Measurements from ENCODE around the gene HTRA3.
A peak's percentile ranks its signal among the peaks of the same experiment; 100 is the strongest.

Gene HTRA3

DNA sequence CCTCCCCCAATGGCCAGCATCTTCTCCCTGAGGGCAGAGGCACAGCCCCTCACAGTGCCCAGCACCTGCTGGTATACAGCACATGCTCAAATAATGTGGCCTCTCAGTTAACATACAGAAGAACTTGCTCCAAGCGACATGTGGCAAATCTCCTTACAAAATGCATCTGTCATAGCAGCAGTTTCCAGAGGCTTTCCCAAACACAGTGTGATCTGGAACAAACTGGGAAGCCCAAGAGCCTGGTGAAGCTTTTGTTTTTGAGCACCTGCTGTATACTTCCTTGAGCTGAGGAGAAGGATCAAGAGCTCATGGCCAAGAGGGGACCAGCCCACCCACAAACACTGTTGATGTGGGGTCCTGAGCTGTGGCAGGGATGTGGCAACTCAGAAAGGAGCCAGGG is 34.8 kb upstream of the HTRA3 start:
- no peak for DNase-seq (ENCODE audit: low read depth in 2 of 2)

DNA sequence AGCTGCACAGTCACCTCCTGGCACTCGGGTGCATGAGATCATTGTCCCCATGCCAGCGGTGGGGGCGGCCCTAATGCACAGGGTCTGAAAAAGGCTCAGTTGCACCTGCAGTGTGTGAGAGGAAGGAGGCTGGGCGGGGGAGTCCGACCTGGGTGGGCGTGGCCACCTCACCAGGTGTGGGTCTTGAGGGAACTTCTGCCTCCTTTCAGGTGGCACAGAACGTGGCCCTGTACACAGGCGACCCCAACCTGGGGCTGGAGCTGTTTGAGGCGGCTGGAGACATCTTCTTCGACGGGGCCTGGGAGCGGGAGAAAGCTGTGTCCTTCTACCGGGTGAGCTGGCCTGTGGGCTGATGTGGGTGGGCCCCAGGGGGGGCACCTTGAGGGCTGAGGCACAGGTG is 34.3 kb upstream of the HTRA3 start:
- no peak for DNase-seq (ENCODE audit: low read depth in 2 of 2)

DNA sequence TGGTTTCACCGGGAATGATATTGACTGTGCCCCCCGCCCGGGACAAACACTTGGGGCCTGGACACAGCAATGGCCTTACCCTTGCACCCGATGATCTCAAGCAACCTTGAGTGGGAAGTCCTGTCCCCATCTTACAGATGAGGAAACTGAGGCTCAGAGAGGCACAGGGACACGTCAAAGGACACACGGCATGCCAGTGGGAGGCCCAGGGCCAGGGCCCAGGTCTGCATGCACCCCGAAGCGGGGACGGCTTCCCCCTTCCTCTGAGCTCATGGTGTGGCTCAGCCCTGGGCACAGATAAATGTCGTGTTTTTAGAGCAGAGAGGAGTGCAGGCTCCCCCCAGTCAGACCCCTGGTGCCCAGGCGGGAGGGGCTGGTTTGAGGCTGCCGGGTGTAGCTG is 33.9 kb upstream of the HTRA3 start:
- DNase-seq (ENCODE audit: low read depth in 2 of 2) = no peak

DNA sequence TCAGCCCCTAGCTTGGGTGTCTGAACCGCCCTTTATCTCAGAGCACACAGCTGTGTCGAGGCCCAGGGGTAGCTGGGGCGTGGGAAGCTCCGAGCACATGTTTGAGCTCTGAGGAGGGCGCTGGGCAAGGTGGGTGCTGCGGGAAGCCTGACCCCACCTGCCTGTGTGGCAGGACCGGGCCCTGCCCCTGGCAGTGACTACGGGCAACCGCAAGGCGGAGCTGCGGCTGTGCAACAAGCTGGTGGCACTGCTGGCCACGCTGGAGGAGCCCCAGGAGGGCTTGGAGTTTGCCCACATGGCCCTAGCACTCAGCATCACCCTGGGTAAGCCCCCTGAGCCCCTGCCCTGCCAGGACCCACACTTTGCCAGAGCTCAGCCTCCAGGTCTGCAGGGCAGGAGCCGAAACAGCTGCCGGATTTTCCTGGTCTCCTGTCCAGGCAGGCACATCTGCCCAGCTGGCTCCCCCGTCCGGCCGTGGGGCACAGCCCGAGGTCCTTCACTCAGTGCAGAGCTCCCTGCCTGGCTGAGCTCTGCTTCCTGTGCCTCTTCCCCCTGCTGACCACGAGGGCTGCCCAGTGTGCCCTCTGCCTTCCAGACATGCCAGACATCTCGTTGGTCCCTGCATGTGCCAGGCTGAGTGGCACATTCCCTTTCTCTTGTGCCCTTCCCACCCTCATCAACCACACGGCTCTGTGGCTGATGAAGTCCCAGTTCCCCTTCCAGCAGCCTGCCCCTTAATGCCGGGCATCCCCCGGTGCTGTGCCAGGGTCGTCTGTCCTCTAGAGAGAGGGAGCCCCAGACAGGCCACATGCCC is 33.2 kb upstream of the HTRA3 start:
- DNase-seq (ENCODE audit: low read depth in 2 of 2) = no peak

DNA sequence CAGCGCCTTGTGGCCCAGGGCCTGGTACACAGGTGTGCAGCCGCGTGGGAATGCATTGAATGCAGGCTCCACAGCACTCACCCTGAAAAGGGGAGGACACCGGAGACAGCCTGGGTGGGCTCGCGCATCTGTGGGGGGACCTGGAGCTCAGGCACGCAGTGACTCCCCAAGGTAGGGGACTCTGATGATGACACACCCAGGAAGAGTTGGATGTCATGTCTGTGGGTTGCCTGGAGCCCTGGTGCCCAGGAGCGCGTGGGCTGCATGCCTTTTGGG is 32.7 kb upstream of the HTRA3 start:
- no peak for DNase-seq (ENCODE audit: low read depth in 2 of 2)

DNA sequence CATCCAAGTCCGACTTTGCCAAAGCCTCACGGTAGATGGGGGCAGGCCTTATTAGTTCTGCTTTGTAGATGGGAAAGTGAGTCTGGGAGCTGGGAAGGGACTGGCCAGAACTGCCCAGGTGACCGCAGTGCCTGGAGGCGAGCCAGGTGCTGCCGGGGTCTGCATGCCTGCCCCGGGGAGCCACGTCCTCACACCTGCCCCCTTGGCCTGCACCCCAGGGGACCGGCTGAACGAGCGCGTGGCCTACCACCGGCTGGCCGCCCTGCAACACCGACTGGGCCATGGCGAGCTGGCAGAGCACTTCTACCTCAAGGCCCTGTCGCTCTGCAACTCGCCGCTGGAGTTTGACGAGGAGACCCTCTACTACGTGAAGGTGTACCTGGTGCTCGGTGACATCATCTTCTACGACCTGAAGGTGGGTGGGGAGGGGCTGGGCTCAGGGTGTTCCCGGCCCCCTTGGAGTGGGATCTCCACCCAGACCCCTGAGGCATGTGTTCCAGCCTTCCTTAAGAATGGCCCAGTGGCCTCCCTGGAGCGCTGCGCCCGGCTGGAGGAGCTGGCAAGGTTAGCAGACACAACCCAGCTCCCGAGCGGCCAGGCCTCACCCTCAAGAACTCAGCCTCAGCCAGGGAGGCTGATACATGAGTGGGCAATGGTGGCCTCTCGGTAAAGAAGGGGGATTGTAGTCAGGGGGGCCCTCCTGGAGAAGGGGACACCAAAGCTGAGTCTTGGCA is 32.1 kb upstream of the HTRA3 start:
- DNase-seq (ENCODE audit: low read depth in 2 of 2) = no peak

DNA sequence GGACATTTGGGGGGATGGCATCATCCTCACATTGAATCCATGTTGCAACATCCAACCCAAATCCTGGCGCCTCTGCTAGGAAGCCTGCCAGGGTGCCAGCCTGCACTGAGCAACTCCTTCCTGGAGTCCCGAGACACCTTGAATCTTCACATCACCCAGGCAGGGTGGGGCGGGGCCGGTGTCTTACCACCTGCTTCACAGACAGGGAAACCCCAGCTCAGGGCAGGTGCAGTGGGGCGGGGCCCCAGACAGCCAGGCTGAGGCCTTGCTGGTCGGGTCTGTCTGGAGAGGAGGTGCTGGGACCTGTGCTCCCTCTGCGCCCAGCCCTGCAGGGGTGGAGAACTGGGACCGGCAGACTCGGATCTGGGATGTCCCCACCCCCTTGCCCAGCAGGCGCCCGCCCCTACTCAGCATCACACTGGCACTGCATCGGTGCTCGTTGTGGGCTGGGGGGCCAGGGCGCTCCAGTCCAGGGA is 31.5 kb upstream of the HTRA3 start:
- no peak for DNase-seq (ENCODE audit: low read depth in 2 of 2)

DNA sequence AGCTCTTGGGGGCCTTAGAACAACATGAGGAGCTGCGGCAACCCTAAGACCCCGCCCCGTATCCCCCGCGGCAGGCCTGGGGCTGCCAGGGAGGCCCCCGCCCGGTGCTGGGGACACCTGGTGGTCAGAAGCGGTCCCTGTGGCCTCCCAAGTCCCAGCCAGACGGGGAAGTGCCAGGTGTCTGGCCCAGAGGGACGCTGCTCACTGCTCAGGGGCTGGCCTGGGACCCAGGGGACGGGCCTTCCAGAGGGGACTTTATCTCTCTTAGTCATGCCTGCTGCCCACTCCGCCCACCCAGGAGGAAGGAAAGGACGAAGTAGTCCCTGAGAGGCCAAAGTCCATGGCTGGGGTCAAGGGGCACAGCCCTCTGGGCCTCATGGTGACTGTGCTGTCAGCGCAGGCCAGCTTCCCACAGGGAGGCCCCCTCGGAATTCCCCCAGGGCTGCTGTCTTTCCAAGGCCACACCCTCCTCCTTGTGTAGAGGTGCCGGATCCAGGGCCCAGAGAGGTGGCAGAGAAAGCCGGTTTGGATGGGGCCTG is 31.0 kb upstream of the HTRA3 start:
- DNase-seq (ENCODE audit: low read depth in 2 of 2) = no peak

DNA sequence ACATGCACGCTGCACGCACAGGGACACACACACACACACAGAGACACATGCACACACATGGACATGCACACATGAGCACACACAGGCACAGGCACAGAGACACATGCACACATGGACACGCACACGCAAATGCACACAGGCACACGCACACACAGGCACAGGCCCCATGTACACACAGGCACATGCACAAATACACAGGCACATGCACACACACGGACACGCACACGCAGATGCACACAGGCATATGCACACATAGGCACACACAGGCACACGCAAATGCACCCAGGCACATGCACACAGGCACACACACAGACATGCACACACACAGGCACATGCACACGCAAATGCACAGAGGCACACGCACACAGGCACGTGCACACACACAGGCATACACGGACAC is 30.3 kb upstream of the HTRA3 start:
- no peak for DNase-seq (ENCODE audit: low read depth in 2 of 2)

DNA sequence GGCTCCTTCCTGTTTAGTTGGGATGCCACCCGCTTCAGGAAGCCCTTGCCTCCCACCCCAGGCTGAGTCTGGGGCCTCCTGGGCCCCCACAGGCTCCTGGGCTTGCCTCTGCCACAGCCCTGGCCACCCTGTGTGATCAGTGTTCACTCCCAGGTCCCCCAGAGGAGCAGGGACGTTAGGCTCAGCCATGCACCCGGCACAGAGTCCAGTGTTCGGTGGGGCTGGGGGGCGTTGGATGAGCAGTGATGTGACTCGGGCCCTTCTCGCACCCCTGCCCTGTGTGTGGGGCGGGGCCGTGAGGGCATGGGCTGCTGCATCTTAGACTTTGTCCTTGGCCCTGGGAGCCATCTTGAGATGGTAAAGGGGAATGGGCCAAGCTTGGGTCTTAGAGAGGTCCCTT is 29.9 kb upstream of the HTRA3 start:
- DNase-seq (ENCODE audit: low read depth in 2 of 2) = no peak

GRCh38 chr4:8240211-8241041 is 29.1 kb upstream of the HTRA3 start:
- no peak for DNase-seq (ENCODE audit: low read depth in 2 of 2)

DNA sequence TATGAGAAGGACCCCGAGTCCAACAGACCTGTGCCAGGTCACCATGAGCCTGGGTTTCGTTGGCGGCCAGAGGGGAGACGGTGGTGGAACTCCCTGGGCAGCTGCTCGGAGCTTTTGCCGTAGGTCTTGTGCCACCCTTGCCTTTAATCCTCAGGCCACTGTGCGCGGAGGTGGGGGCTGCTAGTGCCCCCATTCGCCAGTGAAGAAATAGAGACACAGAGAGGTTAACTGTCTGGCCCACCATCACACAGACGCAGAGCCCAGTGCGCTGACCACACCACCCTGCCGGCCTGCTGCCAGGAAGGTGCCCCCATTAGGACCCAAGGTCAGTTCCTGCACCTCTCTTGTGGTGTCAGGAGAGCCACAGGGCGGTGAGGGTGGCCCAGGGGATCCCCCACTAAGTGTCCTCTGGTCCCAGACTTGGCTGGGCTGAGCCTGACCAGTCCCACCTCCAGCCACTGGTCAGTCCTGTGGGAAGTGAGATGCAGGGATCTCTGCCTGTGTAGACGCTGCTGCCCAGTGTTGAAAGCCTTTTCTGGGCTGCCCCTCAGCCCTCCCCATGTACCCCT is 28.3 kb upstream of the HTRA3 start:
- no peak for DNase-seq (ENCODE audit: low read depth in 2 of 2)

DNA sequence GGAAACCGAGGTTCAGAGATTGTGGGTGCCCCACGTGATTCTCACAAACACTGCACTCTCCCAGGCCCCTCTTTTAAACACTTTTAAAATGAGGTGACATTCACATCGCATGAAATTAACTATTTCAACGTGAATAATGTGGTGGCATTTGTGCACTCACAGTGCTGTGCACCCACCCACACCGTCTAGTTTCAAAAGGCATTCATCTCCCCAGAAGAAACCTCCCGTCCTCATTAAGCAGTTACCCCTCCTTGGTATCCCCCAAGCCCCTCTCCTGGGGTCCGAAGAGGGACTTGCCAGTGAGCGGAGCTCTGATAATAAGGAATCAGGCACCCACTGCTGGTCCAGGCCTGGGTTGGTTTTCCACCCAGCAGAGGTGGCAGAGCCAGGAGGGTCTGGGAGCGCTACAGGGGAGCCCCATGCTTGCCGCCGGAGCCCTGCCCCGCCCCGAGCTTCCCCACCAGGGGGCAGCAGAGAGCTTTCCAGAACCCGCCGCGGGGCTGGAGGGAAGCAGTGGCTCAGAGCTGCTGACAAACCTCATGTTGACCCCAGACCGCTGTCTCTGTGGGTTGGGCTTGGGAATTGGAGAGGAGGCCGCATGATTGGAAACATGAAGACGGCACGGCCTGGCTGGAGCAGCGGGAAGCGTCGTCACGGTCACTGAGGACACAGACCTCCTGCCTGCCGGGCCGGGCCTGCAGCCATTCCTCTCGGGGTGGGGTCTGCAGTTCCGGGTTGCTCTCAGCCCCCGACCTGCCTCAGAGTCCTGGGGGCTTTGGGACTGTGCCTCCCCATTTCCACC is 27.5 kb upstream of the HTRA3 start:
- DNase-seq (ENCODE audit: low read depth in 2 of 2) = peak; percentile 84 to 85

GRCh38 chr4:8242782-8243560 is 26.6 kb upstream of the HTRA3 start:
- no peak for DNase-seq (ENCODE audit: low read depth in 2 of 2)

DNA sequence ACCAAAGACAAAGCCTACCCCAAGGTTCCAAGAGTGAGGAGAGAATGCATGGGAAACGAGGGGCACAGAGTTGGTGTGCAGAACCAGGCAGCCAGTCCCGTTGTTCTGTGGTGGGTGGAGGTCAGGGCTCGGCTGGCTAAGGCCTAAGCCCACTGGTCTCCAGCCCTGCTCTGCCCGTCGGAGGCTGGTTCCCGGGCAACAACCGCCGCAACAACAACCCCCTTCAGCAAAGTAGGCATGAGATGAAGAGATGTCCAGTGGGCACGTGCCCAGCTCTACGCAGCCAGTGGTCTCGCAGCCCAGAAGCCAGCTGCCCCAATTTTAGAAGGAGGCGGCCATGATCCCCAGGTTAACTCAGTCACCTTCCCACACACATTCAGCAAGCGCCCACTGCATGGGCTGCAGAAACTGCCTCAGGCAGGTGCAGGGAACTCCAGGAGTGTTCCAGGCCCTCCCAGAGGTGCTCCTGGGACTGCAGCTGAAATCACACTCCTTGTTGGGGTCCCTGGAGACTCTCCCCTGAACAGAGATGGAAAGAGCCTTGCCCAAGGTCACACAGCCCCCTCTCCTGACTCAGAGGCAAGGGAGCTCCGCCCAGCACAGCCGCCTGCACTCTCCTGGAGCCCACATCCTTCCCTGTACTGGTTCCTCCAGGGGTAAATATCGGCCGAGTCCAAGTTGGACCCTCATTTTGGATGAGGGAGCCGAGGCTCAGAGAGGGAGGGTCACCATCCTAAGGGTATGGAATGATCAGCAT is 25.4 kb upstream of the HTRA3 start:
- DNase-seq (ENCODE audit: low read depth in 2 of 2) = no peak

DNA sequence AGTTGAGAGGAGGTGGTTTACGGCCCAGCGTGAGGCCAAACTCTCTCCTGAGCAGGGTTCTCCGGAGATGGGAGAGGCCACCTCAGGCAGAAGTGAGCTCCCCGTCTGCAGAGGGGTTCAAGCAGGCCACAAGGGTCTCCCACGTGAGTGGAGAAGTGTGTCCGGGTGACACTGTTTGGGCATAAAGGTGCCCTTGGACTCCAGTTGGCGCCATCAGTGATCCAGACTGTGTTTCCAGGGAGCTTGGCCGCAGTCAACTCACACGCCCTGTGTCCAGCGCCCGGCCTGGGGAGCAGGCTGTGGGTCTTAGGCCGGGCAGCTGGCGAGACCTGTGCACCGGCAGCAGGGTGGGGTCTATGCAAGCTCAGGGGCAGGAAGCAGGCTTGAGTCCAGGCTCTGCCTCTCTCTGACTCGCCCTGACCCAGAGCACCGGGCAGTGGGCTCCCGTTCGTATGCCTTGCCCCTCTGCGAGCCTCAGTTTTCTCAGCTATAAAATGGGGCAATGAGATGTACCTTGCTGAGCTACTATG is 24.6 kb upstream of the HTRA3 start:
- DNase-seq (ENCODE audit: low read depth in 2 of 2) = no peak

GRCh38 chr4:8245884-8246833 is 23.4 kb upstream of the HTRA3 start:
- DNase-seq (ENCODE audit: low read depth in 2 of 2) = no peak

Measured in stimulated activated CD4-positive, alpha-beta T cell treated with anti-CD3 and anti-CD28 coated beads, Interleukin-1b, Interleukin-23, amount 100 ng/mL, for 4 hours (primary cell).